ENCODE measurements around the gene CANX. TPM values are rescaled to one million over a fixed set of nuclear protein-coding genes. Genes with fewer than 3 reads are reported as not detected.

CANX gene
- total RNA-seq, 1 experiment from 2014 or later = 871 TPM

DNA sequence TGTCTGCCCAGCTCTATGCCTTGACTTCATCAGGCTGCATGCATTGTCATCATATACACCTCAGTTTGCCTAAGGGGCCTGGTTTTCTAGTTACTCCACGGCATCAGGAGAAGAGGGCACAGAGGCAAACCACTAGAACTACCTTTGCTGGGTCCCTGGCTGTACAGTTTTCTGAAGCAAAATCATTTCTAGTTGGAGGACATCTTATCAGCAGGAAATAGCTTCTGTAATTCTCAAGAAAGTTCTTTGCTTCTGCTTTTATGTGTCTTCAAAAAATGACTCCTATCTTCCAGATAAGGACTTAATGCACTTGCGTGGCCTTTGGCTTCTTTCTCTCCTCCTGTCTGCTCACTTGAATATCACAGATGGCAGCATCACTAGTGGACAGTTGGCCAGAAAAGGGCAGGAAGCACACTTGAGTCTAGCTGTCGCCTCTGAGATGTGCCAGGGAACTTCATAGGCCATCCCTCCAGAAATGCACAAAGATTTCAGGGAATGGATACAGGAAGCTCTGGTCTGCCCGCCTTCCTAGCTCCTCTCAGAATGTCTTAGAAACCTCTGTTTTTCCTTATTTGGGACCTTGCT lies 72.6 kb downstream of the CANX start:
- H3K4me3 ChIP-seq (ENCODE audit: low read depth, low read length) = no peak overlapping the region
- intact Hi-C loops (cut with micrococcal nuclease; ENCODE audit: unreplicated experiment) = no loop called here
- ChIA-PET CTCF (interaction anchor here (0.6 kb wide), 1 partner anchor 9 kb away, joined by 4 read pairs; no protein-coding TSS in a partner anchor), POLR2A (no interaction called here)
- TF ChIP-seq CTCF (IDR thresholded peaks at IDR 0.05; ENCODE audit: insufficient read depth in 1 of 2, low read depth in 1 of 2, low read length in 1 of 2, severe bottlenecking in 1 of 2, unreplicated experiment in 1 of 2) = no peak
- Mint-ChIP-seq H3K9me3 (ENCODE audit: unreplicated experiment) (no peaks in the 10 kb centered on the region), H3K4me1 (ENCODE audit: low read depth, unreplicated experiment) (no peaks in the 10 kb centered on the region), H3K4me3 (ENCODE audit: unreplicated experiment) (no peak overlapping the region), H3K27me3 (ENCODE audit: insufficient read depth, unreplicated experiment) (no peaks in the 10 kb centered on the region), H3K27ac (ENCODE audit: unreplicated experiment) (no peak overlapping the region), H3K36me3 (ENCODE audit: insufficient read depth, unreplicated experiment) (peaks cover 89% of the 10 kb centered on the region)
- no peaks in the 10 kb centered on the region for H3K9me3 ChIP-seq
- DNase-seq = no peak
- H3K36me3 ChIP-seq (ENCODE audit: control insufficient read depth, insufficient read depth, low read length) = no peaks in the 10 kb centered on the region; the same call in none of the 2 replicates
- H3K4me1 ChIP-seq = no peaks in the 10 kb centered on the region
- BruUV-seq (replicated peaks) = no TSS peak
- H3K27me3 ChIP-seq (replicated peaks; ENCODE audit: control insufficient read depth, insufficient read depth, low read length) = no peaks in the 10 kb centered on the region

DNA sequence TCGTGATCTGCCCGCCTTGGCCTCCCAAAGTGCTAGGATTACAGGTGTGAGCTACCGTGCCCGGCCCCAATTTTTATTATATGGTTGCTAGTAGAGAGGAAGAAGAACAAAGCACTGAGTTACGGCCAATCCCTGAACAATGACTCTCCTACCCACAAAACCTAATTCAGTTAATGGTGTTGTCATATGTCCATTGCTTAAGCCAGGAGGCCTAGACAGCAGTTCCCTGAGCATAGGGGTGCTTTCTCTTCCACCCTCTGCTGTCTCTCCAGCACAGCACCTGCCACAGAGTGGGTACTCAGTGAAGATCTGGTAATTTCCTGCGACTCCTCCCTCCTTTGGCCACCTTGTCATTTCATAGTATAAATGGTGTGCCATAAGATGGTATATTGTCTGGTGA lies 73.6 kb downstream of the CANX start:
- BruUV-seq (replicated peaks) = no TSS peak
- Mint-ChIP-seq H3K4me1 (ENCODE audit: low read depth, unreplicated experiment) (no peaks in the 10 kb centered on the region), H3K27ac (ENCODE audit: unreplicated experiment) (no peak overlapping the region), H3K27me3 (ENCODE audit: insufficient read depth, unreplicated experiment) (no peaks in the 10 kb centered on the region), H3K4me3 (ENCODE audit: unreplicated experiment) (no peak overlapping the region), H3K9me3 (ENCODE audit: unreplicated experiment) (no peaks in the 10 kb centered on the region), H3K36me3 (ENCODE audit: insufficient read depth, unreplicated experiment) (peaks cover 85% of the 10 kb centered on the region)
- Histone ChIP-seq H3K9me3 (no peaks in the 10 kb centered on the region), H3K36me3 (ENCODE audit: control insufficient read depth, insufficient read depth, low read length) (no peaks in the 10 kb centered on the region; the same call in none of the 2 replicates), H3K27me3 (replicated peaks; ENCODE audit: control insufficient read depth, insufficient read depth, low read length) (no peaks in the 10 kb centered on the region), H3K4me1 (no peaks in the 10 kb centered on the region), H3K4me3 (ENCODE audit: low read depth, low read length) (no peak overlapping the region)
- ChIA-PET POLR2A (no interaction called here), CTCF (no interaction called here)
- no peak for TF ChIP-seq CTCF (IDR thresholded peaks at IDR 0.05; ENCODE audit: insufficient read depth in 1 of 2, low read depth in 1 of 2, low read length in 1 of 2, severe bottlenecking in 1 of 2, unreplicated experiment in 1 of 2)
- intact Hi-C loops (cut with micrococcal nuclease; ENCODE audit: unreplicated experiment) = no loop called here
- no peak for DNase-seq

GRCh38 chr5:179773686-179774040 lies 74.9 kb downstream of the CANX start:
- H3K27ac Mint-ChIP-seq (ENCODE audit: unreplicated experiment) = no peak overlapping the region
- Histone ChIP-seq H3K36me3 (ENCODE audit: control insufficient read depth, insufficient read depth, low read length) (no peaks in the 10 kb centered on the region; the same call in none of the 2 replicates), H3K27me3 (replicated peaks; ENCODE audit: control insufficient read depth, insufficient read depth, low read length) (no peaks in the 10 kb centered on the region), H3K4me1 (no peaks in the 10 kb centered on the region), H3K4me3 (ENCODE audit: low read depth, low read length) (no peak overlapping the region), H3K9me3 (no peaks in the 10 kb centered on the region)
- no peak for DNase-seq
- no peak for TF ChIP-seq CTCF (IDR thresholded peaks at IDR 0.05; ENCODE audit: insufficient read depth in 1 of 2, low read depth in 1 of 2, low read length in 1 of 2, severe bottlenecking in 1 of 2, unreplicated experiment in 1 of 2)
- no peaks in the 10 kb centered on the region for H3K4me1 Mint-ChIP-seq (ENCODE audit: low read depth, unreplicated experiment)
- H3K27me3 Mint-ChIP-seq (ENCODE audit: insufficient read depth, unreplicated experiment) = no peaks in the 10 kb centered on the region
- H3K9me3 Mint-ChIP-seq (ENCODE audit: unreplicated experiment) = no peaks in the 10 kb centered on the region
- POLR2A ChIA-PET = no interaction called here
- no peak overlapping the region for H3K4me3 Mint-ChIP-seq (ENCODE audit: unreplicated experiment)
- BruUV-seq (replicated peaks) = no TSS peak
- intact Hi-C loops (cut with micrococcal nuclease; ENCODE audit: unreplicated experiment) = no loop called here
- H3K36me3 Mint-ChIP-seq (ENCODE audit: insufficient read depth, unreplicated experiment) = peaks cover 86% of the 10 kb centered on the region
- CTCF ChIA-PET = no interaction called here

Data from Caco-2 (cell line).